Coronary artery (tissue), 2 donors: ENCODE data around the gene MIER2.
"Not testable (repeated sequence)": the region's sequence is repeated elsewhere in the genome, so short reads cannot be mapped to it uniquely, and the experiment has no call there.

Experiments
- DNase-seq: peaks from one replicate; pipeline ENCODE4 v3.0.0-alpha.2; 2017; ENCODE audit warnings: low spot score
- H3K27ac ChIP-seq, 2 donors: fragments of 200-600 bp; sonication (generic); one replicate each; pipeline ENCODE4 v1.5.1; 2016 to 2019
- H3K4me3 ChIP-seq: fragments of 200-600 bp; sonication (generic); 2 replicates; pipeline ENCODE4 v1.5.1; 2016; ENCODE audit warnings: mild to moderate bottlenecking, moderate library complexity
- CTCF ChIP-seq: fragments of 200-600 bp; sonication (generic); IDR thresholded peaks from one replicate; pipeline ENCODE4 v1.5.1; 2019; ENCODE audit warnings: antibody characterized with exemption

The MIER2 gene

GRCh38 chr19:279231-279630 lies 65.4 kb downstream of the MIER2 start:
- no peak overlapping the region for H3K27ac ChIP-seq
- no peak for DNase-seq
- H3K4me3 ChIP-seq = no peak overlapping the region
- no peak for TF ChIP-seq CTCF

GRCh38 chr19:277581-278165 lies 66.9 kb downstream of the MIER2 start:
- DNase-seq = no peak
- TF ChIP-seq CTCF = no peak
- no peak overlapping the region for H3K27ac ChIP-seq
- no peak overlapping the region for H3K4me3 ChIP-seq

GRCh38 chr19:277131-277530 lies 67.5 kb downstream of the MIER2 start:
- DNase-seq = no peak

GRCh38 chr19:275958-276646 lies 68.5 kb downstream of the MIER2 start:
- DNase-seq = no peak
- Histone ChIP-seq H3K27ac (no peak overlapping the region), H3K4me3 (no peak overlapping the region)
- no peak for TF ChIP-seq CTCF

More at GRCh38 chr19:277131-277530, 67.5 kb downstream of the MIER2 start:
- H3K4me3 ChIP-seq = no peak overlapping the region
- H3K27ac ChIP-seq = no peak overlapping the region
- no peak for TF ChIP-seq CTCF

- H3K27ac ChIP-seq = no peak overlapping the region
- no peak for DNase-seq
- H3K4me3 ChIP-seq = no peak overlapping the region
- no peak for TF ChIP-seq CTCF
Measured at GRCh38 chr19:275000-275399, 69.6 kb downstream of the MIER2 start.

GRCh38 chr19:273393-273792 lies 71.2 kb downstream of the MIER2 start:
- H3K4me3 ChIP-seq = no peak overlapping the region
- no peak overlapping the region for H3K27ac ChIP-seq
- TF ChIP-seq CTCF = no peak
- DNase-seq = no peak

- H3K27ac ChIP-seq = no peak overlapping the region
- no peak for TF ChIP-seq CTCF
- H3K4me3 ChIP-seq = no peak overlapping the region
- DNase-seq = no peak
Measured at GRCh38 chr19:271856-272255, 72.7 kb downstream of the MIER2 start.

GRCh38 chr19:270766-271318 lies 73.8 kb downstream of the MIER2 start:
- not testable (repeated sequence) for DNase-seq

More at GRCh38 chr19:270766-271318, 73.8 kb downstream of the MIER2 start:
- H3K27ac ChIP-seq, H3K4me3 ChIP-seq: not testable (repeated sequence)
